Measurements from ENCODE around the gene NMS. TPM values are rescaled to one million over a fixed set of nuclear protein-coding genes. Genes with fewer than 3 reads are reported as not detected.

Gene NMS
- total and polyA plus RNA-seq, 10 of the 15 experiments (the other 5 are each of a cell fraction or from before 2014, with no cell fraction given): not detected

- no peak for TF ChIP-seq ZNF687 (IDR thresholded peaks at IDR 0.05)
- TF ChIP-seq NRF1 (conservative IDR thresholded peaks at IDR 0.05; ENCODE audit: low read depth, low read length): no peak
- TF ChIP-seq RFX5 (IDR thresholded peaks at IDR 0.05; ENCODE audit: low read depth, low read length): no peak
- TF ChIP-seq TCF12 (IDR thresholded peaks at IDR 0.05; ENCODE audit: low read depth, low read length): no peak
- TF ChIP-seq EED (IDR thresholded peaks at IDR 0.05; ENCODE audit: low read depth): no peak
- TF ChIP-seq IKZF2 (IDR thresholded peaks at IDR 0.05): no peak
Observed at GRCh38 chr2:100513650-100514049, 43.4 kb downstream of the NMS start (continued).

- WGBS (ENCODE audit: insufficient coverage, insufficient replicate concordance, low lambda C conversion rate, missing lambda C conversion rate): 8% methylated on average over 1 of the region's 1 CpG
- POLR2A ChIA-PET: no interaction called here
Observed at GRCh38 chr2:100517556-100517955, 47.3 kb downstream of the NMS start.

More at GRCh38 chr2:100517556-100517955, 47.3 kb downstream of the NMS start:
- no peak overlapping the region for H3K27ac ChIP-seq (ENCODE audit: control insufficient read depth, insufficient read depth)
- CTCF ChIA-PET: interaction anchor here (1.0 kb wide), 1 partner anchor 12 kb away, joined by 3 read pairs; no protein-coding TSS in a partner anchor
- peaks cover 0 to 2% of the 10 kb centered on the region in 2 experiments; a peak in 1 of 4 replicates for H3K27me3 ChIP-seq (replicated peaks in 1 of 2; ENCODE audit: control insufficient read depth in 2 of 2, insufficient read depth in 2 of 2, low read length in 1 of 2)
- no peak overlapping the region for H3K4me3 ChIP-seq
- DNase-seq (ENCODE audit: low read depth, low spot score) (no peak), FAIRE-seq (no peak), ATAC-seq (no peak)
- no peaks in the 10 kb centered on the region for H3K9me3 ChIP-seq (replicated peaks; ENCODE audit: control insufficient read depth, insufficient read depth, low read length)
- SMC1A ChIA-PET (ENCODE audit: uncharacterized antibody, unreplicated experiment): interaction anchor here (1.6 kb wide), 1 partner anchor 9 kb away, joined by 3 read pairs; no protein-coding TSS in a partner anchor
- H3K4me1 ChIP-seq (ENCODE audit: control insufficient read depth, insufficient read depth, low read length): no peaks in the 10 kb centered on the region
- RAD21 ChIA-PET (ENCODE audit: unreplicated experiment): no interaction called here
- no peaks in the 10 kb centered on the region for H3K79me2 ChIP-seq (ENCODE audit: control insufficient read depth, insufficient read depth, low read length)
- in situ Hi-C loops (cut with MboI) (no loop called here), intact Hi-C loops (cut with micrococcal nuclease; ENCODE audit: unreplicated experiment) (no loop called here)
- H4K20me1 ChIP-seq (ENCODE audit: control insufficient read depth, insufficient read depth): no peaks in the 10 kb centered on the region
- no peak overlapping the region for H3K9ac ChIP-seq (ENCODE audit: control insufficient read depth, insufficient read depth, low read length)
- H2AFZ ChIP-seq (ENCODE audit: control insufficient read depth, low read depth, low read length): no peak overlapping the region
- H3K36me3 ChIP-seq (ENCODE audit: control insufficient read depth in 2 of 2, insufficient read depth in 2 of 2, low read length in 1 of 2): no peaks in the 10 kb centered on the region
- TF ChIP-seq PAX5 (IDR thresholded peaks at IDR 0.05; ENCODE audit: borderline replicate concordance, low read depth, low read length): no peak
- no peak for TF ChIP-seq SREBF1 (IDR thresholded peaks at IDR 0.05; ENCODE audit: low read length)
- no peak for TF ChIP-seq EZH2 (IDR thresholded peaks at IDR 0.05; ENCODE audit: borderline replicate concordance, control insufficient read depth, low read depth, low read length)
- no peak for TF ChIP-seq IKZF1 (conservative IDR thresholded peaks at IDR 0.05)
- no peak for TF ChIP-seq CREB1 (IDR thresholded peaks at IDR 0.05; ENCODE audit: low read depth)
- no TSS peak for BruUV-seq (replicated peaks)
- H3K4me2 ChIP-seq (ENCODE audit: control insufficient read depth, insufficient read depth): no peak overlapping the region
